Thyroid gland (tissue), 4 donors: ENCODE measurements around the gene WDR36.

ENCODE experiments used
- POLR2A ChIP-seq, 2 donors: fragments of 450-650 bp; IDR thresholded peaks; one replicate each; pipeline ENCODE4 v1.6.1; 2017; ENCODE audit warnings: antibody characterized with exemption in 2 of 2, mild to moderate bottlenecking in 2 of 2, moderate library complexity in 1 of 2
- TF ChIP-seq, protein P1 (sequence below), 6 experiments: fragments of 200-600 bp in 3 of 6; fragments of 450-650 bp in 3 of 6; sonication (generic) in 3 of 6; IDR thresholded peaks; one replicate each; pipeline ENCODE4 v1.5.1; 2016 to 2019; ENCODE audit warnings: antibody characterized with exemption in 6 of 6, mild to moderate bottlenecking in 2 of 6, inconsistent platforms in 1 of 6, moderate library complexity in 1 of 6

DNA sequence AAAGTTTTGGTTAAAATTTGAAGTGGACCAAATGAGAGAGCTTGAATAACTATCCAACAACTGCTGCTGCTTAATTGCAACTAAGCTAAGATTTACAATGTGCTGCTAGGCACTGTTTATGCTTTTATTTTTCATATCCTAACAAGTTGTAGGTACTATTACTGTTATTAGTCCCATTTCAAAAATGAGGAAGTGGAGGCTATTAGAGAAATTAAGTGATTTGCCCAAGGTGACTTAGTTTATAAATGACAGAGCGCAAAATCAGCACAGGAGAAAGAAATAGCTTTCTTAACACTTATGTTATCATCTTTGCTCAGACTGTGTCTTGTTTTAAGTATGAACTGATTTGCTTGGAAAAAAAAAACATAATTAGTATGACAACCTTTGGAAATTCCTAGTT, 23.1 kb downstream of the WDR36 start:
- TF ChIP-seq, protein P1, sequence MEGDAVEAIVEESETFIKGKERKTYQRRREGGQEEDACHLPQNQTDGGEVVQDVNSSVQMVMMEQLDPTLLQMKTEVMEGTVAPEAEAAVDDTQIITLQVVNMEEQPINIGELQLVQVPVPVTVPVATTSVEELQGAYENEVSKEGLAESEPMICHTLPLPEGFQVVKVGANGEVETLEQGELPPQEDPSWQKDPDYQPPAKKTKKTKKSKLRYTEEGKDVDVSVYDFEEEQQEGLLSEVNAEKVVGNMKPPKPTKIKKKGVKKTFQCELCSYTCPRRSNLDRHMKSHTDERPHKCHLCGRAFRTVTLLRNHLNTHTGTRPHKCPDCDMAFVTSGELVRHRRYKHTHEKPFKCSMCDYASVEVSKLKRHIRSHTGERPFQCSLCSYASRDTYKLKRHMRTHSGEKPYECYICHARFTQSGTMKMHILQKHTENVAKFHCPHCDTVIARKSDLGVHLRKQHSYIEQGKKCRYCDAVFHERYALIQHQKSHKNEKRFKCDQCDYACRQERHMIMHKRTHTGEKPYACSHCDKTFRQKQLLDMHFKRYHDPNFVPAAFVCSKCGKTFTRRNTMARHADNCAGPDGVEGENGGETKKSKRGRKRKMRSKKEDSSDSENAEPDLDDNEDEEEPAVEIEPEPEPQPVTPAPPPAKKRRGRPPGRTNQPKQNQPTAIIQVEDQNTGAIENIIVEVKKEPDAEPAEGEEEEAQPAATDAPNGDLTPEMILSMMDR (IDR thresholded peaks at IDR 0.05) = no peak
- TF ChIP-seq POLR2A (IDR thresholded peaks at IDR 0.05) = no peak
